GM19438 (cell line): ENCODE data around the gene AMN.

Experiments
- ATAC-seq: cut with Tn5 transposase; IDR thresholded peaks from one replicate; pipeline ENCODE4 v1.9.1; 2021; ENCODE audit warnings: low read depth; ENCODE audit not compliant: unreplicated experiment

The AMN gene

GRCh38 chr14:102962111-102962627 is 39.7 kb downstream of the AMN start:
- ATAC-seq, result no peak

DNA sequence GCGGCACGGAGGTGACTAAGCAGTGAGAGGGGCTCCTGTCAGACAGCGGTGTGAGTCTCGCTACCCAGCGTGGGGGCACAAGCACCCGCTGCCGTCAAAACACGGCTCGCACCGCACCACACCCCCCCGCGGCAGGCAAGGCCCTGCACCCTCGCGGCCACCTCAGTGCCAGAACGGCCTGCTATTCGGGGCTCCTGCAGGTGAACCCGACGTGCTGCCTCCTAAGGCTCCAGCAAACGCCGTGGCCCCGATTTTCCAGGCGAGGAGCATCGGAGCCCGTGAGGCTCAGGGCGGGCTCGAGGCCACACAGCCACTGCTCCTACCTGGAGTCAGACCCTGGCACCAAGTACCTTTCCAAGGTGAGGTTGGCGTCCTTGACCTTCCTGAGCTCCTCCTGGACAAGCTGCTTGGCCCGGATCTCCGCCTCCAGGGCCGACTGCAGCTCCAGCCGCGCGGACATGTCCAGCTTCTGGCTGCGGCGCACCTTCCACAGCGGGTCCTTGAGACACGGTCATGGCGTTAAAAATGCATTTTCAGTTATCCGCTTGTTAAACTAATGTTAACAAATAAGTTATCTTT is 41.8 kb downstream of the AMN start:
- ATAC-seq, result no peak

- no peak for ATAC-seq
Observed at GRCh38 chr14:102965282-102965681, 42.8 kb downstream of the AMN start.

GRCh38 chr14:102965971-102966655 is 43.6 kb downstream of the AMN start:
- ATAC-seq, result no peak

DNA sequence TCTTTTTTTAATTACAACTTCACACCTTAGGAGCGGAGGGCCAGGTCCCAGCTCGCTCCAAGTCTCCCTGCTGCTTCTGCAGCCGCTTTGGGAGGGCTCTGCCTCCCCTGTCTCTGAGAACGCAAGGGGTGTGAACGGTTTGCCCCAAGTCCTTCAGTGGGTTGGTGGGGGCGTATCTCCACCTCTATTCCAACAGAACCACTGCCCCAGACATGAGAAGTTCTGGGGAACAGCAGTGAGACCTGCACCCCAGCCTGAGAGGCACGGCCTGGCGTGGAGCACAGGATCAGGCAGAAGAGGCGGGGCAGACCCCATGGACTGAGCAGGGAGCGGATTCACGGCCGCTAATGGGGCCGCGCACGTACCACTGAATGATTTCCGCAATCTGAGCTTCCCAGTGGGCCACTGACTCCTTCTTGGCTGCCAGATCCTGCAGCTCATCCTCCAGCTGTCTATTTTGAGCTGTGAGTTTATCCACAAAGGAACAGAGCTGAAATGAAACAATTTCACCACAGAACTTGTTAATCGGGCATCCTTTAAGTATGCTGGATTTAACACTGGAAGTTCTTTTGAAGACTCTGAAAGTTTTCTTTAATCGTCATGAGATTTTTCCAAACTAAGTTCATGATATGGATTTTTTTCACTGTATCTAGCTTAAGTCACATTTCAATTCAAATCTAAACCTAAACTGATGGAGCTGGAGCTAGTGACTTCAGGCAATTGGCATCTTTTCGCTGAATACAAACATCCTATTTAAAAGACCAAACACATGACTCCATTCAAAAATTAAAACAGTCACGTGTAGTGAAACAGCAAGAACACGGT is 44.4 kb downstream of the AMN start:
- ATAC-seq, result no peak

GRCh38 chr14:102967506-102967795 is 45.0 kb downstream of the AMN start:
- no peak for ATAC-seq

DNA sequence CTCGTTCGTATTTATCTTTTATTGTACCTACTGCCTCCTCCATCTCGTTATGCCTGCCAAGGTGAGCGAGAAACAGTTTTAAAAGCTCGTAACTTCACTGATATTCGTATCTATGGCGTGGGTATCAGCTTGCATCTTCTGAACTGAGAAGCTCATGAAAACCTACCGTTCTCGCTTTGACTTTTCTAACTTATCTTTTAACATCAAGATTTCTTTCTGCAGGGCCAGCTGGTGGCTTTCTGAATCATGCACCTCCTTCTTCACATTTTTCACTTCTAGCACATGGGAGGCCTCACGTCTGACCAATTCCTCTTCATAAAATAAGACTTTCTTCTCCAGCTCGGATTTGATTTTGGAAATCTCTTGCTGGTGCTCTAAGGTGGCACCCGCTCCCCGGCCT is 45.8 kb downstream of the AMN start:
- no peak for ATAC-seq

DNA sequence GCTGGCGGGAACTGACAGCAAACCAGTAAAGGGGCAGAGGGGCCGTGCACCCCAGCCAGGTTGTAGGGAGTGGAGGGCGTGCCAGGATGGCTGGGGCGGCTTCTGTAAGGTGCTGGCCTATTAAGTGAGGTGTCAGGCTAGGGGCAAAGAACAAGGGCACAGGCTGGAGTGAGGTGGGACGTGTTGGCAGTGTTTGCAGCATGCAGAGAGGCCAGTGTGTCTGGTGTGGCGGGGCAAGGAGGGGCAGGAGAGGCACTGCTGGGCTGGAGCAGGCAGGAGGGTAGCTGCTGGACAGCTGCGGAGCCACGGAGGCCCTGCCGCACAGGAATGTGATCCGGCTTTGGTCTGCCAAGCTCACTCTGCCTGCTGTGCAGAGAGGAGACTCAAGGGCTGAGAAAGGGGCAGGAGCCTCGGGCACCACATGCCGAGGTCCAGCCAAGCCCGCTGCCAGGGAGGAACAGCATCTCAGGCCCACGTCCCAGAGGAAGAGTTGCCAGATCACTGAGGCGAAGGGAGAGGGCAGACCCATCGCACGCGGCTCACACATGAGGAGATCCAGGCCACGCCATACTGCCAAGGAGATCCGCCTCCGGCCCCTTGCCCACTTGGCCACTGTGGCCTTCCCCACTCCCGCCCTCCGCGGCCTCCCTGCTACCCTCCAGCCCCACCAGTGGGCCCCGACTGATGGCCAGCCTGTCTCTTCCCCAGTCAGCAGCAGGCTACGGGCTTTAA is 46.8 kb downstream of the AMN start:
- ATAC-seq, result no peak

DNA sequence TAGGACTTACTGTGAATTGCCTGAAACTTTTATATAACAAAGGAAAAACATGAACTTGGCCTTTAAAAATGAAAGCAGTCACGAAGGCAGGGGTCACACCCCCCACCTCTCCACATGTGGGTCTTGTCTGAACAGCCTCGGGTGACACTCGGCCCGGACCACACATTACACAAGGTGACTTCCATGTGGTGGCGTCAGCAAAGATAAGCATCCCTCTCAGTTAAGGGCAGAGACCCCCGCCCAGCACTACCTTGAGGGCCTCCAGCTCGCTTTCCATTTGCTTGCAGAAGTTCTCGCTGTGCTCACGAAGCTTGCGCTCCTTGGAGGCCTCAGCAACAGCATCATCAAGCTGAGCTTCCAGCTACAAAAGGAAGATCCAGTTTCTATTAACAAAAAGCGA is 47.4 kb downstream of the AMN start:
- no peak for ATAC-seq

- ATAC-seq, result no peak
Observed at GRCh38 chr14:102970496-102970895, 48.0 kb downstream of the AMN start.

GRCh38 chr14:102971314-102971713 is 48.9 kb downstream of the AMN start:
- no peak for ATAC-seq

- no peak for ATAC-seq
Observed at GRCh38 chr14:102971836-102972606, 49.6 kb downstream of the AMN start.

DNA sequence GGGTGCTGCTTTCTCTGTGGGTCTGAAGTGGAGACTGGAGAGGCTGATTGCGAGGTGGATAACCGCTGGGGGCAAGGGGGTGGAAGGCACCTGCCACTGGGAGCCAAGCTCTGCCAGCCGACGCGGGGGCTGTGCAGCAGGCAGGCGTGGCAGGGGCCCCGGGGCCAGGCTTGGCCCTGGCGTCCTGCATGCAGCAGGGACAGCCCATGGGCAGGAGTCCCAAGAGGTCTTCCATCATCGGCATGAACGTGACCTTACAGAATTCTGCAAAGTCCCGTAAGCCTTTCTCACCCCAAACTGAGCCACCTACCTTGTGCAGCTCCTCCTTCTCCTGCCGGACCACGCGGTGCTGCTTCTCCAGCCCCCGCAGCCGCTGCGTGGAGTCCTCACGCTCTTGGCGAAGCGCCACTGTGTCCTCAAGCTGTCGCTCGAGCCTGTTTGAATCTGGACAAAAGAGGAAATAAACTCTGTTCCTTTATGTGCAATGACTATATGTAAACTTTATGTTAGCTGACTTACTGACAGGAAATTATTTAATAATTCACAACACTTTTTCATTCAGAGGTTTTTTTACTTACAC is 51.3 kb downstream of the AMN start:
- no peak for ATAC-seq

- ATAC-seq, result no peak
Observed at GRCh38 chr14:102975662-102976061, 53.2 kb downstream of the AMN start.

DNA sequence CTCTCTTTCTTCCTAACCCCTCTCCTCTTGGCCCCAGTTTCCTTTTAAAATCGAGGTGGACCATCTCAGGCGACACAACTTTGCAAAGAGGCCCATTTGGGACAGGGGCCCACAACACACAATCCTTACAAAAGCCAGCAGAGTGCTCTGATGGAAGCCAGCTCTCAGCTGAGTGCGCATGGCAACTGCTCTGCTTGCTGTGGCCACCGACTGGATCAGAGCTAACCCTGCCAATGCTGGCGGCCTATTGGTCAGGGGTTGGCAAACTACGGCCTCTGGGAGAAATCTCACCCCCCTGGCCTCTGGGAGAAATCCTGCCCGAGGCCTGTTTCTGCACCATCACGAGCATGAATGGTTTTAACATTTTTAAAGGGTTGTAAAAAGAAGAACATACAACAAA is 55.0 kb downstream of the AMN start:
- ATAC-seq, result no peak

DNA sequence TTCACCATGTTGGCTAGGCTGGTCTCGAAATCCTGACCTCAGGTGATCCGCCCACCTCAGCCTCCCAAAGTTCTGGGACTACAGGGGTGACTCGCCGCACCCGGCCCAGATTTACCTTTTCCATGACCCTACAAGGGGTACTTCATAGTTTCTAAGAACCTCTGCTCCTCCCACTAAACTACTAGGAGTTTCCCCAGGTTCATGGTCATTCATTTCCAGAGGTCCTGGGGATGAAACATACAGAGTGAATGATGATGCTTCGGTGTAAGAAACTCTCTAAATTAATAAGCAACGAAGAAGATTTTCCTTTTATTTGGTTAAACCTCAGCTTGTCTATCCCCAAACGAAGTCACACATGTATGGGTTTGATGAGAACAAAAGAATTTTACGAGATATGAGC is 56.9 kb downstream of the AMN start:
- ATAC-seq, result no peak

- no peak for ATAC-seq
Observed at GRCh38 chr14:102980409-102980810, 57.9 kb downstream of the AMN start.
